ENCODE results near the gene MRPS16.
A peak's percentile ranks its signal among the peaks of the same experiment; 100 is the strongest.
"Not testable (repeated sequence)": the region's sequence is repeated elsewhere in the genome, so short reads cannot be mapped to it uniquely, and the experiment has no call there.

Gene MRPS16

GRCh38 chr10:73252445-73253224 is at the start of gene MRPS16:
Gene MRPS16 (minus strand): TSS chr10:73252644. CDS start chr10:73252482, 162 bp downstream.
- peak; percentile 93 for DNase-seq

GRCh38 chr10:73296946-73297345 is 44.5 kb upstream of the MRPS16 start:
- DNase-seq: no peak

- no peak for DNase-seq
Measured at GRCh38 chr10:73293461-73293860, 41.0 kb upstream of the MRPS16 start.

- no peak for DNase-seq
Measured at GRCh38 chr10:73289958-73290357, 37.5 kb upstream of the MRPS16 start.

GRCh38 chr10:73287441-73287840 is 35.0 kb upstream of the MRPS16 start:
- DNase-seq: no peak

- no peak for DNase-seq
Measured at GRCh38 chr10:73281097-73281496, 28.7 kb upstream of the MRPS16 start.

- no peak for DNase-seq
Measured at GRCh38 chr10:73264423-73264822, 12.0 kb upstream of the MRPS16 start.

GRCh38 chr10:73263693-73264347 is 11.4 kb upstream of the MRPS16 start:
- DNase-seq: no peak

- no peak for DNase-seq
Measured at GRCh38 chr10:73262880-73263555, 10.6 kb upstream of the MRPS16 start.

GRCh38 chr10:73262105-73262730 is 9.8 kb upstream of the MRPS16 start:
- DNase-seq: no peak

- no peak for DNase-seq
Measured at GRCh38 chr10:73261362-73261995, 9.0 kb upstream of the MRPS16 start.

GRCh38 chr10:73258612-73259011 is 6.2 kb upstream of the MRPS16 start:
- not testable (repeated sequence) for DNase-seq

- DNase-seq: no peak
Measured at GRCh38 chr10:73253225-73253555, 746 bp upstream of the MRPS16 start.

- peak; percentile 52 for DNase-seq
Measured at GRCh38 chr10:73251683-73252444, 580 bp downstream of the MRPS16 start.

- no peak for DNase-seq
Measured at GRCh38 chr10:73248259-73248724, 4.2 kb downstream of the MRPS16 start.

GRCh38 chr10:73247509-73248258 is 4.8 kb downstream of the MRPS16 start:
- no peak for DNase-seq

- peak; percentile 99 for DNase-seq
Measured at GRCh38 chr10:73246646-73247508, 5.6 kb downstream of the MRPS16 start, which contains the start of gene DNAJC9. Gene DNAJC9 (minus strand): TSS chr10:73247255. CDS start chr10:73247189, 66 bp downstream.

- DNase-seq: no peak
Measured at GRCh38 chr10:73246322-73246645, 6.2 kb downstream of the MRPS16 start.

- DNase-seq: no peak
Measured at GRCh38 chr10:73244866-73245477, 7.5 kb downstream of the MRPS16 start.

GRCh38 chr10:73239908-73240307 is 12.5 kb downstream of the MRPS16 start:
- DNase-seq: no peak
